Prostate gland (tissue), 2 donors: ENCODE results near the gene PLK1.

Source experiments
- POLR2A ChIP-seq: fragments of 450-650 bp; IDR thresholded peaks from one replicate; pipeline ENCODE4 v1.6.1; 2016; ENCODE audit warnings: antibody characterized with exemption, mild to moderate bottlenecking
- TF ChIP-seq, protein P1 (sequence below), 4 experiments: fragments of 200-600 bp in 2 of 4; fragments of 450-650 bp in 2 of 4; sonication (generic) in 2 of 4; IDR thresholded peaks; 1 replicate in 3 of 4; 2 replicates in 1 of 4; pipeline ENCODE4 v1.5.1; 2016 to 2019; ENCODE audit warnings: antibody characterized with exemption in 4 of 4, mild to moderate bottlenecking in 2 of 4, moderate library complexity in 2 of 4

DNA sequence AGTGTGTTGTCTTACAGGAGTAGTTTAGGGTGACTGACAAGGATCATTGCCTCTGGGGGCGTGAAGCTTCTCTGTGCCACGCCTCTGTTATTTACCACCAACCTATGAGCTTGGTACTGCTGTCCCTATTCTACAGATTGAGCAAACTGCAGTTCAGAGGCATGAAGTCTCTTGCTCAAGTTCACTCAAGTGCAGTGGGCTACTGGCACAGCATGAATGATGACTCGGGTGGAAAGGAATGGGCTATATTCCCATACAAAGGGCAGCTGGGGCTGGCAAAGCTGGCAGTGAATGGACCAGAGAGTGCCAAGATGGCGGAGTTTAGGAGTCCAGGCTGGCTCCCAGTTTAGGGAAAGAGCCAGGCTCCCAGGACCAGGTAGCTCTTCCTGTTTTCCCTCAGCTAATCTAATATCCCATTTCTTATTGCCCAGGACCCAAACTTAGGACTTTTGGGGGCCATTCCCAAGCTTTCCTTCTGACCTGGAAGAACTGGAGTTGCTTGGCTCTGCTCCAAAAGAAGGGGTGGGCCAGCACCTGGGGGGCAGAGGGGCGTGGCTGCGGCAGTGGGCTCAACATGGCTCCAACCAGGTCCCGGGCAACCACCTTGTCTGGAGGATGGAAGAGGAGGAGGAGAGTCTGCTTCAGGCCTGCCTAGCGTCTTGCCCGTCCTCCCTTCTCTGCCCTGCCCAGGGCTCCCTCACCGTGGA, 12.9 kb downstream of the PLK1 start:
- no peak for TF ChIP-seq POLR2A
- TF ChIP-seq, protein P1, sequence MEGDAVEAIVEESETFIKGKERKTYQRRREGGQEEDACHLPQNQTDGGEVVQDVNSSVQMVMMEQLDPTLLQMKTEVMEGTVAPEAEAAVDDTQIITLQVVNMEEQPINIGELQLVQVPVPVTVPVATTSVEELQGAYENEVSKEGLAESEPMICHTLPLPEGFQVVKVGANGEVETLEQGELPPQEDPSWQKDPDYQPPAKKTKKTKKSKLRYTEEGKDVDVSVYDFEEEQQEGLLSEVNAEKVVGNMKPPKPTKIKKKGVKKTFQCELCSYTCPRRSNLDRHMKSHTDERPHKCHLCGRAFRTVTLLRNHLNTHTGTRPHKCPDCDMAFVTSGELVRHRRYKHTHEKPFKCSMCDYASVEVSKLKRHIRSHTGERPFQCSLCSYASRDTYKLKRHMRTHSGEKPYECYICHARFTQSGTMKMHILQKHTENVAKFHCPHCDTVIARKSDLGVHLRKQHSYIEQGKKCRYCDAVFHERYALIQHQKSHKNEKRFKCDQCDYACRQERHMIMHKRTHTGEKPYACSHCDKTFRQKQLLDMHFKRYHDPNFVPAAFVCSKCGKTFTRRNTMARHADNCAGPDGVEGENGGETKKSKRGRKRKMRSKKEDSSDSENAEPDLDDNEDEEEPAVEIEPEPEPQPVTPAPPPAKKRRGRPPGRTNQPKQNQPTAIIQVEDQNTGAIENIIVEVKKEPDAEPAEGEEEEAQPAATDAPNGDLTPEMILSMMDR (IDR thresholded peaks at IDR 0.05) = no peak
